ENCODE results near the gene NDST1. TPM values are rescaled to one million over a fixed set of nuclear protein-coding genes. Genes with fewer than 3 reads are reported as not detected.
A peak's percentile ranks its signal among the peaks of the same experiment; 100 is the strongest.

Gene NDST1
- polyA plus RNA-seq, 1 of the 3 experiments (the other 2 are of a cell fraction), result 29.2 TPM

GRCh38 chr5:150601491-150602345 is 93.8 kb downstream of the NDST1 start:
- Histone ChIP-seq H3K79me2 (ENCODE audit: insufficient read depth) (no peaks in the 10 kb centered on the region), H3K4me1 (ENCODE audit: control insufficient read depth in 1 of 2, insufficient read depth in 2 of 2, low read depth in 1 of 2, low read length in 1 of 2) (peaks cover 27 to 82% of the 10 kb centered on the region in 2 experiments), H3K27me3 (ENCODE audit: insufficient read depth) (no peaks in the 10 kb centered on the region), H2AFZ (ENCODE audit: low read depth) (no peak overlapping the region), H3K4me3 (ENCODE audit: low read depth in 2 of 2, low read length in 1 of 2) (peak overlapping the region; percentile 42 to 46), H3K27ac (ENCODE audit: low read depth in 2 of 2, low read length in 1 of 2) (peak overlapping the region; percentile 85 to 99; a peak in 3 of 4 replicates), H3K9me2 (no peaks in the 10 kb centered on the region), H4K20me1 (ENCODE audit: insufficient read depth) (no peaks in the 10 kb centered on the region), H3F3A (replicated peaks; ENCODE audit: insufficient read depth) (no peaks in the 10 kb centered on the region), H3K4me2 (peak overlapping the region; percentile 84), H3K9ac (peak overlapping the region; percentile 71; the same call in 1 of the 2 replicates), H3K36me3 (replicated peaks in 1 of 2; ENCODE audit: control insufficient read depth in 1 of 2, insufficient read depth in 2 of 2, low read length in 1 of 2) (no peaks in the 10 kb centered on the region), H3K9me3 (no peaks in the 10 kb centered on the region)
- peak; percentile 84 for TF ChIP-seq GATA2 (CRISPR knock-in tag; IDR thresholded peaks at IDR 0.05)
- peak; percentile 50; the same call in 1 of the 2 replicates for TF ChIP-seq MXI1 (IDR thresholded peaks at IDR 0.05; ENCODE audit: low read depth, low read length)
- TF ChIP-seq CHD2 (IDR thresholded peaks at IDR 0.05; ENCODE audit: low read length, partially characterized antibody), result no peak
- TF ChIP-seq YY1 (IDR thresholded peaks at IDR 0.05; ENCODE audit: low read depth), result no peak
- POLR2A ChIA-PET, result interaction anchor here (0.7 to 2.4 kb wide), 22 partner anchors 10 to 99 kb away, joined by 3 to 15 read pairs (median 5); partner anchors contain the start of genes RBM22 and SYNPO
- no peak for DNase-seq
- CTCF ChIA-PET, result interaction anchor here (0.6 to 4.2 kb wide), 10 partner anchors 8 to 56 kb away, joined by 3 to 32 read pairs (median 3); no protein-coding TSS in a partner anchor
- WGBS (ENCODE audit: low lambda C conversion rate), result 58% methylated on average over 11 of the region's 16 CpGs

GRCh38 chr5:150603052-150603451 is 95.1 kb downstream of the NDST1 start:
- H3K9ac ChIP-seq, result no peak overlapping the region
- CTCF ChIA-PET, result interaction anchor here (0.8 to 3.9 kb wide), 8 partner anchors 13 to 54 kb away, joined by 3 to 32 read pairs (median 4); partner anchors contain the start of gene SYNPO

More at GRCh38 chr5:150603052-150603451, 95.1 kb downstream of the NDST1 start:
- POLR2A ChIA-PET, result interaction anchor here (0.7 to 0.9 kb wide), 5 partner anchors 10 to 30 kb away, joined by 3 to 4 read pairs (median 3); no protein-coding TSS in a partner anchor
- Histone ChIP-seq H3K9me3 (no peaks in the 10 kb centered on the region), H3K4me3 (ENCODE audit: low read depth in 2 of 2, low read length in 1 of 2) (no peak overlapping the region), H3K79me2 (ENCODE audit: insufficient read depth) (no peaks in the 10 kb centered on the region), H2AFZ (ENCODE audit: low read depth) (no peak overlapping the region), H3K36me3 (replicated peaks in 1 of 2; ENCODE audit: control insufficient read depth in 1 of 2, insufficient read depth in 2 of 2, low read length in 1 of 2) (peaks cover 5% of the 10 kb centered on the region in 2 experiments), H3K27ac (ENCODE audit: low read depth in 2 of 2, low read length in 1 of 2) (peak overlapping the region in 1 of 2 experiments; percentile 99; a peak in 2 of 4 replicates), H3F3A (replicated peaks; ENCODE audit: insufficient read depth) (no peaks in the 10 kb centered on the region), H4K20me1 (ENCODE audit: insufficient read depth) (no peaks in the 10 kb centered on the region), H3K4me2 (no peak overlapping the region), H3K4me1 (ENCODE audit: control insufficient read depth in 1 of 2, insufficient read depth in 2 of 2, low read depth in 1 of 2, low read length in 1 of 2) (peaks cover 27 to 75% of the 10 kb centered on the region in 2 experiments), H3K9me2 (no peaks in the 10 kb centered on the region), H3K27me3 (ENCODE audit: insufficient read depth) (no peaks in the 10 kb centered on the region)
- DNase-seq, result no peak
- TF ChIP-seq GATA2 (CRISPR knock-in tag; IDR thresholded peaks at IDR 0.05) (no peak), RCOR1 (IDR thresholded peaks at IDR 0.05; ENCODE audit: low read length) (no peak), RXRA (IDR thresholded peaks at IDR 0.05; ENCODE audit: borderline replicate concordance, low read depth) (no peak), TAF1 (IDR thresholded peaks at IDR 0.05; ENCODE audit: borderline replicate concordance, low read depth, low read length) (no peak), POLR2AphosphoS5 (IDR thresholded peaks at IDR 0.05; ENCODE audit: low read depth, low read length) (no peak), CHD2 (IDR thresholded peaks at IDR 0.05; ENCODE audit: low read length, partially characterized antibody) (no peak), NRF1 (IDR thresholded peaks at IDR 0.05; ENCODE audit: low read depth, low read length) (no peak), ELF1 (IDR thresholded peaks at IDR 0.05) (no peak), EZH2phosphoT487 (IDR thresholded peaks at IDR 0.05; ENCODE audit: borderline replicate concordance, low read depth) (no peak), SMC3 (IDR thresholded peaks at IDR 0.05; ENCODE audit: low read depth, low read length) (no peak), JUND (IDR thresholded peaks at IDR 0.05) (no peak), FOSL2 (IDR thresholded peaks at IDR 0.05; ENCODE audit: borderline replicate concordance, low read depth) (no peak), USF2 (IDR thresholded peaks at IDR 0.05; ENCODE audit: borderline replicate concordance, low read depth, low read length) (no peak), CTCF (IDR thresholded peaks at IDR 0.05) (no peak), MAX (IDR thresholded peaks at IDR 0.05; ENCODE audit: low read depth) (no peak)
- TF ChIP-seq, protein P1, sequence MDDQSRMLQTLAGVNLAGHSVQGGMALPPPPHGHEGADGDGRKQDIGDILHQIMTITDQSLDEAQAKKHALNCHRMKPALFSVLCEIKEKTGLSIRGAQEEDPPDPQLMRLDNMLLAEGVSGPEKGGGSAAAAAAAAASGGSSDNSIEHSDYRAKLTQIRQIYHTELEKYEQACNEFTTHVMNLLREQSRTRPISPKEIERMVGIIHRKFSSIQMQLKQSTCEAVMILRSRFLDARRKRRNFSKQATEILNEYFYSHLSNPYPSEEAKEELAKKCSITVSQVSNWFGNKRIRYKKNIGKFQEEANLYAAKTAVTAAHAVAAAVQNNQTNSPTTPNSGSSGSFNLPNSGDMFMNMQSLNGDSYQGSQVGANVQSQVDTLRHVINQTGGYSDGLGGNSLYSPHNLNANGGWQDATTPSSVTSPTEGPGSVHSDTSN (IDR thresholded peaks at IDR 0.05), result no peak
- TF ChIP-seq, protein P2, sequence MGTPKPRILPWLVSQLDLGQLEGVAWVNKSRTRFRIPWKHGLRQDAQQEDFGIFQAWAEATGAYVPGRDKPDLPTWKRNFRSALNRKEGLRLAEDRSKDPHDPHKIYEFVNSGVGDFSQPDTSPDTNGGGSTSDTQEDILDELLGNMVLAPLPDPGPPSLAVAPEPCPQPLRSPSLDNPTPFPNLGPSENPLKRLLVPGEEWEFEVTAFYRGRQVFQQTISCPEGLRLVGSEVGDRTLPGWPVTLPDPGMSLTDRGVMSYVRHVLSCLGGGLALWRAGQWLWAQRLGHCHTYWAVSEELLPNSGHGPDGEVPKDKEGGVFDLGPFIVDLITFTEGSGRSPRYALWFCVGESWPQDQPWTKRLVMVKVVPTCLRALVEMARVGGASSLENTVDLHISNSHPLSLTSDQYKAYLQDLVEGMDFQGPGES (IDR thresholded peaks at IDR 0.05; ENCODE audit: low read depth, low read length), result no peak
- 100% methylated on average over 2 of the region's 4 CpGs for WGBS (ENCODE audit: low lambda C conversion rate)
